ENCODE results near the gene GLOD5.

DNA sequence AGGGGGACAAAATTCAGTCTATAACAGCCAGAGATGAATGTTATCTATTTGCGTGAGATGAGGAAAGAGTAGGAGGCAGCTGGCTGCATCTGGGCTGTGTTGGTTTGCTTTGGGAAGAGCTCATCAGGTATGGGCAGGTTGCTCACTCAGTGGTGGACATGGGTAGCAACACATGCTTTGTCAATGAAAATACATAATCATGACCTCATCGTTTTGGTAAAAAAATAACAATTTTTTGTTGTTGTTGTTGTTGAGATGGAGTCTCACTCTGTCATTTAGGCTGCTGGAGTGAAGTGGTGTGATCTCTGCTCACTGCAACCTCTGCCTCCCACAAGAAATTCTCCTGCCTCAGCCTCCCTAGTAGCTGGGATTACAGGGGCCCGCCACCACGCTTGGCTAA, 16.3 kb upstream of the GLOD5 start:
- TF ChIP-seq POLR2A (IDR thresholded peaks at IDR 0.05): no peak
- TF ChIP-seq, protein P1, sequence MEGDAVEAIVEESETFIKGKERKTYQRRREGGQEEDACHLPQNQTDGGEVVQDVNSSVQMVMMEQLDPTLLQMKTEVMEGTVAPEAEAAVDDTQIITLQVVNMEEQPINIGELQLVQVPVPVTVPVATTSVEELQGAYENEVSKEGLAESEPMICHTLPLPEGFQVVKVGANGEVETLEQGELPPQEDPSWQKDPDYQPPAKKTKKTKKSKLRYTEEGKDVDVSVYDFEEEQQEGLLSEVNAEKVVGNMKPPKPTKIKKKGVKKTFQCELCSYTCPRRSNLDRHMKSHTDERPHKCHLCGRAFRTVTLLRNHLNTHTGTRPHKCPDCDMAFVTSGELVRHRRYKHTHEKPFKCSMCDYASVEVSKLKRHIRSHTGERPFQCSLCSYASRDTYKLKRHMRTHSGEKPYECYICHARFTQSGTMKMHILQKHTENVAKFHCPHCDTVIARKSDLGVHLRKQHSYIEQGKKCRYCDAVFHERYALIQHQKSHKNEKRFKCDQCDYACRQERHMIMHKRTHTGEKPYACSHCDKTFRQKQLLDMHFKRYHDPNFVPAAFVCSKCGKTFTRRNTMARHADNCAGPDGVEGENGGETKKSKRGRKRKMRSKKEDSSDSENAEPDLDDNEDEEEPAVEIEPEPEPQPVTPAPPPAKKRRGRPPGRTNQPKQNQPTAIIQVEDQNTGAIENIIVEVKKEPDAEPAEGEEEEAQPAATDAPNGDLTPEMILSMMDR (IDR thresholded peaks at IDR 0.05): no peak

All from Peyer's patch (tissue), 4 donors.